Measurements from ENCODE around the gene KLHL29.

The KLHL29 gene

DNA sequence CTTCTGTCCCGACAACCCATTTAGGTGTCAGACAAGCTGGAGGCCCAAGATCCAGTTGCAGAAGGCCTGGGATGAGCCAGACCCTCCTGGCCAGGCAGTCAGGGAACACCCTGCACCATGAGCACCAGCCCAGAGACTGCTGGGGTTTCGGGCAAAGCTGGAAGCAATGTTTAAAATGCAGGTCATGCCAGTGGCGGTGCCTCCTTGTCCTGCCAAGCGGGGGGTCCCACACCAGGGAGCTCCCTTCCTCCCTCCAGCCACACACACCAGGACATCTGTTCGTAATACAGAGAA lies 311.7 kb downstream of the KLHL29 start:
- no peak overlapping the region for H2BK120ac ChIP-seq (ENCODE audit: insufficient read depth, low read length, poor library complexity)
- no peak overlapping the region for H4K12ac ChIP-seq (ENCODE audit: low read depth, low read length)
- no peaks in the 10 kb centered on the region for H3K79me1 ChIP-seq (ENCODE audit: low read length)
- H3K36me3 ChIP-seq (ENCODE audit: control insufficient read depth in 1 of 2, insufficient read depth in 2 of 2, low read length in 2 of 2) = peaks cover 33 to 47% of the 10 kb centered on the region in 2 experiments
- H3K18ac ChIP-seq (ENCODE audit: low read length) = no peak overlapping the region
- no peak overlapping the region for H3K23ac ChIP-seq (ENCODE audit: low read length)
- H3K4me1 ChIP-seq (ENCODE audit: control insufficient read depth in 1 of 2, insufficient read depth in 2 of 2, low read length in 2 of 2) = no peaks in the 10 kb centered on the region
- no peak overlapping the region for H2AFZ ChIP-seq (ENCODE audit: insufficient read depth, low read length, poor library complexity)
- no peak overlapping the region for H3K27ac ChIP-seq (ENCODE audit: low read depth, low read length)
- no peak overlapping the region for H3K4me3 ChIP-seq (ENCODE audit: low read depth, low read length)
- H2AK5ac ChIP-seq (ENCODE audit: low read length) = no peak overlapping the region
- H3K14ac ChIP-seq (ENCODE audit: low read length) = no peak overlapping the region
- H4K8ac ChIP-seq (ENCODE audit: low read depth, low read length) = no peak overlapping the region
- H3K9ac ChIP-seq (ENCODE audit: low read length) = no peak overlapping the region
- H2BK12ac ChIP-seq (ENCODE audit: low read length) = no peak overlapping the region
- H3K79me2 ChIP-seq (ENCODE audit: control insufficient read depth, insufficient read depth, low read length, poor library complexity) = no peaks in the 10 kb centered on the region
- H3K9me3 ChIP-seq (ENCODE audit: insufficient read depth, low read depth, low read length) = peaks cover 6% of the 10 kb centered on the region
- no peak overlapping the region for H3K4me2 ChIP-seq (ENCODE audit: low read length)
- DNase-seq = no peak
- no CpG with 5 or more reads among the region's 5 CpGs for WGBS (ENCODE audit: extremely low coverage, insufficient coverage, insufficient read length)
- H4K91ac ChIP-seq (ENCODE audit: low read depth, low read length) = no peak overlapping the region
- H2BK5ac ChIP-seq (ENCODE audit: low read depth, low read length, poor library complexity) = no peak overlapping the region
- no peaks in the 10 kb centered on the region for H3K27me3 ChIP-seq (ENCODE audit: insufficient read depth, low read length)
- H3K4ac ChIP-seq (ENCODE audit: low read depth, low read length) = no peak overlapping the region

- no peak overlapping the region for H2BK5ac ChIP-seq (ENCODE audit: low read depth, low read length, poor library complexity)
- H3K14ac ChIP-seq (ENCODE audit: low read length) = no peak overlapping the region
- H4K12ac ChIP-seq (ENCODE audit: low read depth, low read length) = no peak overlapping the region
- DNase-seq = no peak
- H4K91ac ChIP-seq (ENCODE audit: low read depth, low read length) = no peak overlapping the region
- no peak overlapping the region for H3K4ac ChIP-seq (ENCODE audit: low read depth, low read length)
- no peaks in the 10 kb centered on the region for H3K79me1 ChIP-seq (ENCODE audit: low read length)
- no peaks in the 10 kb centered on the region for H3K27me3 ChIP-seq (ENCODE audit: insufficient read depth, low read length)
- no peak overlapping the region for H2BK120ac ChIP-seq (ENCODE audit: insufficient read depth, low read length, poor library complexity)
- H2AFZ ChIP-seq (ENCODE audit: insufficient read depth, low read length, poor library complexity) = no peak overlapping the region
- H2AK5ac ChIP-seq (ENCODE audit: low read length) = no peak overlapping the region
- no peak overlapping the region for H3K23ac ChIP-seq (ENCODE audit: low read length)
- no CpG with 5 or more reads among the region's 12 CpGs for WGBS (ENCODE audit: extremely low coverage, insufficient coverage, insufficient read length)
- H2BK12ac ChIP-seq (ENCODE audit: low read length) = no peak overlapping the region
- no peak overlapping the region for H3K18ac ChIP-seq (ENCODE audit: low read length)
- H3K79me2 ChIP-seq (ENCODE audit: control insufficient read depth, insufficient read depth, low read length, poor library complexity) = no peaks in the 10 kb centered on the region
- H3K36me3 ChIP-seq (ENCODE audit: control insufficient read depth in 1 of 2, insufficient read depth in 2 of 2, low read length in 2 of 2) = peaks cover 30 to 47% of the 10 kb centered on the region in 2 experiments
- no peak overlapping the region for H3K27ac ChIP-seq (ENCODE audit: low read depth, low read length)
- H3K4me2 ChIP-seq (ENCODE audit: low read length) = no peak overlapping the region
- no peak overlapping the region for H4K8ac ChIP-seq (ENCODE audit: low read depth, low read length)
- H3K4me3 ChIP-seq (ENCODE audit: low read depth, low read length) = no peak overlapping the region
- H3K9ac ChIP-seq (ENCODE audit: low read length) = no peak overlapping the region
- H3K9me3 ChIP-seq (ENCODE audit: insufficient read depth, low read depth, low read length) = peaks cover 6% of the 10 kb centered on the region
- H3K4me1 ChIP-seq (ENCODE audit: control insufficient read depth in 1 of 2, insufficient read depth in 2 of 2, low read length in 2 of 2) = no peaks in the 10 kb centered on the region
Observed at GRCh38 chr2:23697256-23698075, 312.5 kb downstream of the KLHL29 start.

- WGBS (ENCODE audit: extremely low coverage, insufficient coverage, insufficient read length) = no CpG with 5 or more reads among the region's 6 CpGs
- no peak overlapping the region for H2BK5ac ChIP-seq (ENCODE audit: low read depth, low read length, poor library complexity)
- H3K9ac ChIP-seq (ENCODE audit: low read length) = no peak overlapping the region
- H3K27me3 ChIP-seq (ENCODE audit: insufficient read depth, low read length) = no peaks in the 10 kb centered on the region
- H2AFZ ChIP-seq (ENCODE audit: insufficient read depth, low read length, poor library complexity) = no peak overlapping the region
- no peak overlapping the region for H2AK5ac ChIP-seq (ENCODE audit: low read length)
- H4K91ac ChIP-seq (ENCODE audit: low read depth, low read length) = no peak overlapping the region
- no peak overlapping the region for H4K8ac ChIP-seq (ENCODE audit: low read depth, low read length)
- no peak overlapping the region for H3K14ac ChIP-seq (ENCODE audit: low read length)
- H3K36me3 ChIP-seq (ENCODE audit: control insufficient read depth in 1 of 2, insufficient read depth in 2 of 2, low read length in 2 of 2) = peaks cover 31 to 52% of the 10 kb centered on the region in 2 experiments
- no peak overlapping the region for H3K4me2 ChIP-seq (ENCODE audit: low read length)
- H3K79me2 ChIP-seq (ENCODE audit: control insufficient read depth, insufficient read depth, low read length, poor library complexity) = no peaks in the 10 kb centered on the region
- H3K79me1 ChIP-seq (ENCODE audit: low read length) = no peaks in the 10 kb centered on the region
- no peak for DNase-seq
- H3K4me3 ChIP-seq (ENCODE audit: low read depth, low read length) = no peak overlapping the region
- H2BK12ac ChIP-seq (ENCODE audit: low read length) = no peak overlapping the region
- no peak overlapping the region for H3K18ac ChIP-seq (ENCODE audit: low read length)
- peaks cover 11% of the 10 kb centered on the region for H3K9me3 ChIP-seq (ENCODE audit: insufficient read depth, low read depth, low read length)
- no peak overlapping the region for H2BK120ac ChIP-seq (ENCODE audit: insufficient read depth, low read length, poor library complexity)
- no peak overlapping the region for H4K12ac ChIP-seq (ENCODE audit: low read depth, low read length)
- no peaks in the 10 kb centered on the region for H3K4me1 ChIP-seq (ENCODE audit: control insufficient read depth in 1 of 2, insufficient read depth in 2 of 2, low read length in 2 of 2)
- H3K4ac ChIP-seq (ENCODE audit: low read depth, low read length) = no peak overlapping the region
- no peak overlapping the region for H3K23ac ChIP-seq (ENCODE audit: low read length)
- H3K27ac ChIP-seq (ENCODE audit: low read depth, low read length) = no peak overlapping the region
Observed at GRCh38 chr2:23698116-23698693, 313.2 kb downstream of the KLHL29 start.

- Histone ChIP-seq H3K4me2 (ENCODE audit: low read length) (no peak overlapping the region), H4K12ac (ENCODE audit: low read depth, low read length) (no peak overlapping the region), H3K14ac (ENCODE audit: low read length) (no peak overlapping the region), H3K27ac (ENCODE audit: low read depth, low read length) (no peak overlapping the region), H3K36me3 (ENCODE audit: control insufficient read depth in 1 of 2, insufficient read depth in 2 of 2, low read length in 2 of 2) (peaks cover 29 to 52% of the 10 kb centered on the region in 2 experiments), H2AK5ac (ENCODE audit: low read length) (no peak overlapping the region), H3K23ac (ENCODE audit: low read length) (no peak overlapping the region), H3K27me3 (ENCODE audit: insufficient read depth, low read length) (no peaks in the 10 kb centered on the region), H4K8ac (ENCODE audit: low read depth, low read length) (no peak overlapping the region), H2AFZ (ENCODE audit: insufficient read depth, low read length, poor library complexity) (no peak overlapping the region), H3K4me3 (ENCODE audit: low read depth, low read length) (no peak overlapping the region), H3K4me1 (ENCODE audit: control insufficient read depth in 1 of 2, insufficient read depth in 2 of 2, low read length in 2 of 2) (no peaks in the 10 kb centered on the region), H2BK12ac (ENCODE audit: low read length) (no peak overlapping the region), H4K91ac (ENCODE audit: low read depth, low read length) (no peak overlapping the region), H3K4ac (ENCODE audit: low read depth, low read length) (no peak overlapping the region), H3K79me1 (ENCODE audit: low read length) (no peaks in the 10 kb centered on the region), H3K18ac (ENCODE audit: low read length) (no peak overlapping the region), H3K9ac (ENCODE audit: low read length) (no peak overlapping the region), H3K79me2 (ENCODE audit: control insufficient read depth, insufficient read depth, low read length, poor library complexity) (no peaks in the 10 kb centered on the region), H3K9me3 (ENCODE audit: insufficient read depth, low read depth, low read length) (peaks cover 11% of the 10 kb centered on the region), H2BK120ac (ENCODE audit: insufficient read depth, low read length, poor library complexity) (no peak overlapping the region), H2BK5ac (ENCODE audit: low read depth, low read length, poor library complexity) (no peak overlapping the region)
- no CpG with 5 or more reads among the region's 17 CpGs for WGBS (ENCODE audit: extremely low coverage, insufficient coverage, insufficient read length)
- DNase-seq = no peak
Observed at GRCh38 chr2:23698721-23699579, 314.0 kb downstream of the KLHL29 start.
